Measurements from ENCODE around the gene CMTM4.

GRCh38 chr16:66576296-66576695 lies 120.2 kb downstream of the CMTM4 start:
- TF ChIP-seq CTCF (IDR thresholded peaks at IDR 0.05) (no peak), EP300 (IDR thresholded peaks at IDR 0.05; ENCODE audit: borderline replicate concordance in 1 of 2, low read depth in 1 of 2, low read length in 1 of 2) (no peak)
